ENCODE data around the gene SMNDC1. TPM values are rescaled to one million over a fixed set of nuclear protein-coding genes. Genes with fewer than 3 reads are reported as not detected.

The SMNDC1 gene
- total and polyA plus RNA-seq, 10 of the 15 experiments (the other 5 are each of a cell fraction or from before 2014, with no cell fraction given): 4.6 to 37.2 (median 18.1) TPM

GRCh38 chr10:110279407-110279986 is 25.2 kb downstream of the SMNDC1 start (continued):
- no peak for TF ChIP-seq ZBTB40 (IDR thresholded peaks at IDR 0.05; ENCODE audit: borderline replicate concordance)
- no peak for TF ChIP-seq ZSCAN29 (IDR thresholded peaks at IDR 0.05)
- no peak for TF ChIP-seq HCFC1 (IDR thresholded peaks at IDR 0.05; ENCODE audit: low read length)

GRCh38 chr10:110278562-110279406 is 25.9 kb downstream of the SMNDC1 start:
- BruUV-seq (replicated peaks): no TSS peak
- no peaks in the 10 kb centered on the region for H3K36me3 ChIP-seq (ENCODE audit: control insufficient read depth in 2 of 2, insufficient read depth in 2 of 2, low read length in 1 of 2)
- ATAC-seq (no peak), FAIRE-seq (no peak), DNase-seq (ENCODE audit: low read depth, low spot score) (no peak)
- RAD21 ChIA-PET (ENCODE audit: unreplicated experiment): interaction anchor here (0.6 to 3.6 kb wide), 14 partner anchors 16 to 397 kb away, joined by 3 to 42 read pairs (median 6); partner anchors contain the start of gene MXI1
- H3K27me3 ChIP-seq (replicated peaks in 1 of 2; ENCODE audit: control insufficient read depth in 2 of 2, insufficient read depth in 2 of 2, low read length in 1 of 2): no peaks in the 10 kb centered on the region; a peak in 1 of 4 replicates
- TF ChIP-seq BHLHE40 (IDR thresholded peaks at IDR 0.05; ENCODE audit: borderline replicate concordance in 1 of 2, low read depth in 2 of 2, low read length in 1 of 2) (peak; percentile 86 to 90), MEF2B (IDR thresholded peaks at IDR 0.05; ENCODE audit: partially characterized antibody, poor library complexity, severe bottlenecking) (peak; percentile 63), CREM (IDR thresholded peaks at IDR 0.05; ENCODE audit: low read depth) (no peak)
- H3K9ac ChIP-seq (ENCODE audit: control insufficient read depth, insufficient read depth, low read length): no peak overlapping the region
- SMC1A ChIA-PET (ENCODE audit: uncharacterized antibody, unreplicated experiment): interaction anchor here (0.5 to 3.3 kb wide), 38 partner anchors 9 to 395 kb away, joined by 3 to 34 read pairs (median 5); partner anchors contain the start of gene MXI1
- H3K4me1 ChIP-seq (ENCODE audit: control insufficient read depth, insufficient read depth, low read length): peaks cover under 1% of the 10 kb centered on the region; the same call in 1 of the 2 replicates
- WGBS (ENCODE audit: insufficient coverage, insufficient replicate concordance, low lambda C conversion rate, missing lambda C conversion rate): 55% methylated on average over 7 of the region's 7 CpGs
- CTCF ChIA-PET: interaction anchor here (0.5 to 6.7 kb wide), 39 partner anchors 9 to 394 kb away, joined by 3 to 105 read pairs (median 4); partner anchors contain the start of gene MXI1
- H3K79me2 ChIP-seq (ENCODE audit: control insufficient read depth, insufficient read depth, low read length): no peaks in the 10 kb centered on the region
- no peaks in the 10 kb centered on the region for H4K20me1 ChIP-seq (ENCODE audit: control insufficient read depth, insufficient read depth)
- intact Hi-C loops (cut with micrococcal nuclease; ENCODE audit: unreplicated experiment): loop anchor here (1.0 to 10.0 kb wide), 4 partner anchors 36 to 324 kb away; no protein-coding TSS in a partner anchor
- H3K4me3 ChIP-seq: no peak overlapping the region
- peak overlapping the region; percentile 28; the same call in 1 of the 2 replicates for H3K4me2 ChIP-seq (ENCODE audit: control insufficient read depth, insufficient read depth)
- no peaks in the 10 kb centered on the region for H3K9me3 ChIP-seq (replicated peaks; ENCODE audit: control insufficient read depth, insufficient read depth, low read length)
- in situ Hi-C loops (cut with MboI): no loop called here
- no peak overlapping the region for H3K27ac ChIP-seq (ENCODE audit: control insufficient read depth, insufficient read depth)
- H2AFZ ChIP-seq (ENCODE audit: control insufficient read depth, low read depth, low read length): no peak overlapping the region
- POLR2A ChIA-PET: interaction anchor here (1.4 kb wide), 1 partner anchor 71 kb away, joined by 4 read pairs; the partner anchor contains the start of gene MXI1
